SK-N-SH treated with all-trans-retinoic acid at 6 μM for 48 hours (cell line): Measurements from ENCODE around the gene ERCC8.

ENCODE experiments used
- ATAC-seq: fragments of 200-7000 bp; cut with Tn5 transposase; 3 replicates; pipeline ENCODE4 v1.9.1; 2020; ENCODE audit warnings: mild to moderate bottlenecking, moderate library complexity
- ARNTL ChIP-seq: fragments of 450-650 bp; formaldehyde crosslinking; IDR thresholded peaks from 2 replicates; pipeline ENCODE4 v1.5.0; 2020; ENCODE audit warnings: low read depth, mild to moderate bottlenecking, moderate library complexity, borderline replicate concordance
- BACH2 ChIP-seq: fragments of 250-450 bp; sonication (Bioruptor Pico); IDR thresholded peaks from 2 replicates; pipeline ENCODE4 v1.9.0; 2021; ENCODE audit warnings: mild to moderate bottlenecking, borderline replicate concordance
- CSDC2 ChIP-seq: fragments of 250-450 bp; sonication (Bioruptor Pico); IDR thresholded peaks from 2 replicates; pipeline ENCODE4 v1.5.0; 2020; ENCODE audit warnings: mild to moderate bottlenecking, moderate library complexity
- ESRRG ChIP-seq: fragments of 250-450 bp; sonication (Bioruptor Pico); IDR thresholded peaks from 2 replicates; pipeline ENCODE4 v1.6.1; 2021; ENCODE audit warnings: mild to moderate bottlenecking
- ISL1 ChIP-seq: fragments of 250-450 bp; sonication (Bioruptor Pico); IDR thresholded peaks from 2 replicates; pipeline ENCODE4 v2.1.2; 2022; ENCODE audit warnings: mild to moderate bottlenecking, moderate library complexity
- OSR1 ChIP-seq: fragments of 250-450 bp; sonication (Bioruptor Pico); IDR thresholded peaks from 2 replicates; pipeline ENCODE4 v1.8.0; 2022; ENCODE audit warnings: moderate library complexity, mild to moderate bottlenecking, inconsistent platforms
- POU6F1 ChIP-seq: fragments of 250-450 bp; sonication (Bioruptor Pico); IDR thresholded peaks from 2 replicates; pipeline ENCODE4 v1.8.0; 2021; ENCODE audit warnings: low read depth, mild to moderate bottlenecking, moderate library complexity, borderline replicate concordance
- PPARA ChIP-seq: fragments of 250-450 bp; sonication (Bioruptor Pico); IDR thresholded peaks from 2 replicates; pipeline ENCODE4 v1.5.0; 2020; ENCODE audit warnings: mild to moderate bottlenecking, borderline replicate concordance
- RARB ChIP-seq: fragments of 250-450 bp; sonication (Bioruptor Pico); IDR thresholded peaks from 2 replicates; pipeline ENCODE4 v1.8.0; 2021; ENCODE audit warnings: mild to moderate bottlenecking, moderate library complexity
- SNAI2 ChIP-seq: fragments of 250-450 bp; sonication (Bioruptor Pico); IDR thresholded peaks from 2 replicates; pipeline ENCODE4 v1.5.0; 2020; ENCODE audit warnings: mild to moderate bottlenecking, moderate library complexity
- ZC3H10 ChIP-seq: fragments of 250-450 bp; sonication (Bioruptor Pico); IDR thresholded peaks from 2 replicates; pipeline ENCODE4 v1.5.1; 2021; ENCODE audit warnings: mild to moderate bottlenecking, moderate library complexity
- ZFP3 ChIP-seq: fragments of 250-450 bp; sonication (Bioruptor Pico); IDR thresholded peaks from 2 replicates; pipeline ENCODE4 v1.5.0; 2020; ENCODE audit warnings: mild to moderate bottlenecking, moderate library complexity
- ZNF565 ChIP-seq: fragments of 450-650 bp; formaldehyde crosslinking; conservative IDR thresholded peaks from 2 replicates; pipeline ENCODE4 v1.5.0; 2020; ENCODE audit warnings: low read depth, mild to moderate bottlenecking, moderate library complexity
- ZNF70 ChIP-seq: fragments of 450-650 bp; formaldehyde crosslinking; IDR thresholded peaks from 2 replicates; pipeline ENCODE4 v1.5.0; 2020; ENCODE audit warnings: mild to moderate bottlenecking, moderate library complexity
- ZNF8 ChIP-seq: fragments of 450-650 bp; formaldehyde crosslinking; IDR thresholded peaks from 2 replicates; pipeline ENCODE4 v1.5.0; 2020; ENCODE audit warnings: mild to moderate bottlenecking, moderate library complexity
- TF ChIP-seq, protein P1 (sequence below): fragments of 250-450 bp; sonication (Bioruptor Pico); IDR thresholded peaks from 2 replicates; pipeline ENCODE4 v1.5.1; 2020; ENCODE audit warnings: low read depth, mild to moderate bottlenecking, moderate library complexity
- TF ChIP-seq, protein P2 (sequence below): fragments of 250-450 bp; sonication (Bioruptor Pico); IDR thresholded peaks from 2 replicates; pipeline ENCODE4 v1.5.0; 2020; ENCODE audit warnings: mild to moderate bottlenecking, moderate library complexity

The ERCC8 gene

DNA sequence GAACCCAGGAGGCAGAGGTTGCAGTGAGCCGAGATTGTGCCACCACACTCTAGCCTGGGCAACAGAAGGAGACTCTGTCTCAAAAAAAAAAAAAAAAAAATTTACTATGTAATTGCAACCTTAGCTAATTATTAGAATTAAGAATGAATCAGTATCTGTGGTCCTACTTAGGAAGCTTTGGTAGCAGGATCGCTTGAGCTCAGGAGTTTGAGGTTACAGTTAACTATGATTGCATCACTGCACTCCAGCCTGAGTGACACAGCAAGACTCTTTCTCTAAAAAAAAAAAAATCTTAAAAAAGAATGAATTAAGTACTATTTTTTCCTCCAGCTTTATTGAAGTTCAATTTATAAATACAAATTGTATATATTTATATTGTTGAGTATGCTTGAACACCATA is 16.8 kb upstream of the ERCC8 start:
- TF ChIP-seq ARNTL (no peak), POU6F1 (CRISPR knock-in tag) (no peak)
- no peak for ATAC-seq

DNA sequence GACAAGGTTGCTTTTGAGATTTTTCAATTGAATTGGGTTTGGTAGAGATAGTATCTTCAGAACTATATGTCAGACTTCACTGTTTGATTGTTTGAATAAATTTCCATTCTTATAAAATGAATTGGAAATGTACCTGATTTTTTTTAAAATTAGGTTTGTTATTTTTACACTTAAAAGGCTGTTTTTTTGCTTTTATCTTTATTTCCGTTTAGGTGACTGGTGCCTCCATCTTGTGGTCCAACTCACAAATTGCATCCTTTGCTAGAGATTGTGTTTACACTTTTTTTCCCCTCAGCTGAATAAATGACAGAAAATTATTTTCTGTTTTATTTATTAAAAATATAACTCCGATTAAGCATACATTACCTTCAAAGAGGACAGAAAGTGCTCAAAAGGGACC is 15.7 kb upstream of the ERCC8 start:
- ATAC-seq = no peak
- TF ChIP-seq ARNTL = no peak
- no peak for TF ChIP-seq POU6F1 (CRISPR knock-in tag)
- TF ChIP-seq, protein P1, sequence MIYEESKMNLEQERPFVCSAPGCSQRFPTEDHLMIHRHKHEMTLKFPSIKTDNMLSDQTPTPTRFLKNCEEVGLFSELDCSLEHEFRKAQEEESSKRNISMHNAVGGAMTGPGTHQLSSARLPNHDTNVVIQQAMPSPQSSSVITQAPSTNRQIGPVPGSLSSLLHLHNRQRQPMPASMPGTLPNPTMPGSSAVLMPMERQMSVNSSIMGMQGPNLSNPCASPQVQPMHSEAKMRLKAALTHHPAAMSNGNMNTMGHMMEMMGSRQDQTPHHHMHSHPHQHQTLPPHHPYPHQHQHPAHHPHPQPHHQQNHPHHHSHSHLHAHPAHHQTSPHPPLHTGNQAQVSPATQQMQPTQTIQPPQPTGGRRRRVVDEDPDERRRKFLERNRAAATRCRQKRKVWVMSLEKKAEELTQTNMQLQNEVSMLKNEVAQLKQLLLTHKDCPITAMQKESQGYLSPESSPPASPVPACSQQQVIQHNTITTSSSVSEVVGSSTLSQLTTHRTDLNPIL (CRISPR knock-in tag) = no peak
- TF ChIP-seq ISL1 (CRISPR knock-in tag) = no peak
- TF ChIP-seq CSDC2 = no peak
- TF ChIP-seq SNAI2 = no peak
- no peak for TF ChIP-seq OSR1
- TF ChIP-seq ZNF565 = no peak
- no peak for TF ChIP-seq ZFP3 (CRISPR knock-in tag)
- no peak for TF ChIP-seq RARB (CRISPR knock-in tag)
- TF ChIP-seq BACH2 (CRISPR knock-in tag) = no peak
- TF ChIP-seq ZNF70 (CRISPR knock-in tag) = no peak
- no peak for TF ChIP-seq ZC3H10 (CRISPR knock-in tag)
- TF ChIP-seq, protein P2, sequence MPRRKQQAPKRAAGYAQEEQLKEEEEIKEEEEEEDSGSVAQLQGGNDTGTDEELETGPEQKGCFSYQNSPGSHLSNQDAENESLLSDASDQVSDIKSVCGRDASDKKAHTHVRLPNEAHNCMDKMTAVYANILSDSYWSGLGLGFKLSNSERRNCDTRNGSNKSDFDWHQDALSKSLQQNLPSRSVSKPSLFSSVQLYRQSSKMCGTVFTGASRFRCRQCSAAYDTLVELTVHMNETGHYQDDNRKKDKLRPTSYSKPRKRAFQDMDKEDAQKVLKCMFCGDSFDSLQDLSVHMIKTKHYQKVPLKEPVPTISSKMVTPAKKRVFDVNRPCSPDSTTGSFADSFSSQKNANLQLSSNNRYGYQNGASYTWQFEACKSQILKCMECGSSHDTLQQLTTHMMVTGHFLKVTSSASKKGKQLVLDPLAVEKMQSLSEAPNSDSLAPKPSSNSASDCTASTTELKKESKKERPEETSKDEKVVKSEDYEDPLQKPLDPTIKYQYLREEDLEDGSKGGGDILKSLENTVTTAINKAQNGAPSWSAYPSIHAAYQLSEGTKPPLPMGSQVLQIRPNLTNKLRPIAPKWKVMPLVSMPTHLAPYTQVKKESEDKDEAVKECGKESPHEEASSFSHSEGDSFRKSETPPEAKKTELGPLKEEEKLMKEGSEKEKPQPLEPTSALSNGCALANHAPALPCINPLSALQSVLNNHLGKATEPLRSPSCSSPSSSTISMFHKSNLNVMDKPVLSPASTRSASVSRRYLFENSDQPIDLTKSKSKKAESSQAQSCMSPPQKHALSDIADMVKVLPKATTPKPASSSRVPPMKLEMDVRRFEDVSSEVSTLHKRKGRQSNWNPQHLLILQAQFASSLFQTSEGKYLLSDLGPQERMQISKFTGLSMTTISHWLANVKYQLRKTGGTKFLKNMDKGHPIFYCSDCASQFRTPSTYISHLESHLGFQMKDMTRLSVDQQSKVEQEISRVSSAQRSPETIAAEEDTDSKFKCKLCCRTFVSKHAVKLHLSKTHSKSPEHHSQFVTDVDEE = no peak
- TF ChIP-seq PPARA = no peak

- TF ChIP-seq CSDC2 (no peak), OSR1 (no peak), POU6F1 (CRISPR knock-in tag) (no peak), SNAI2 (no peak), ZNF8 (no peak), BACH2 (CRISPR knock-in tag) (no peak), PPARA (no peak), ZNF70 (CRISPR knock-in tag) (no peak)
- TF ChIP-seq, protein P2 = no peak
- no peak for ATAC-seq
Observed at GRCh38 chr5:60959156-60959555, 14.3 kb upstream of the ERCC8 start.

GRCh38 chr5:60958712-60959111 is 13.8 kb upstream of the ERCC8 start:
- ATAC-seq = no peak
- TF ChIP-seq ESRRG (CRISPR knock-in tag) (no peak), PPARA (no peak), ZNF8 (no peak), CSDC2 (no peak), RARB (CRISPR knock-in tag) (no peak), POU6F1 (CRISPR knock-in tag) (no peak)
- TF ChIP-seq, protein P2 = no peak
